Trophoblast cell (in vitro differentiated cells and primary cell): ENCODE results near the gene MAP3K19.

Experiments used
- DNase-seq, 2 donors: peaks; one replicate each; pipeline ENCODE4 v3.0.0-alpha.2; 2016
- H2AFZ ChIP-seq: 2 replicates; pipeline ENCODE4 v1.6.1; 2013; ENCODE audit warnings: low read length, moderate library complexity, mild to moderate bottlenecking; ENCODE audit not compliant: insufficient read depth, poor library complexity
- H2AK5ac ChIP-seq: 2 replicates; pipeline ENCODE4 v1.6.1; 2013; ENCODE audit warnings: mild to moderate bottlenecking, low read length
- H2BK120ac ChIP-seq: 2 replicates; pipeline ENCODE4 v1.6.1; 2013; ENCODE audit warnings: low read length, mild to moderate bottlenecking, moderate library complexity; ENCODE audit not compliant: insufficient read depth, poor library complexity
- H2BK12ac ChIP-seq: 2 replicates; pipeline ENCODE4 v1.6.1; 2013; ENCODE audit warnings: mild to moderate bottlenecking, low read length, moderate library complexity
- H2BK5ac ChIP-seq: 2 replicates; pipeline ENCODE4 v1.6.1; 2013; ENCODE audit warnings: low read length, low read depth, moderate library complexity, mild to moderate bottlenecking; ENCODE audit not compliant: poor library complexity
- H3K14ac ChIP-seq: 2 replicates; pipeline ENCODE4 v1.6.1; 2013; ENCODE audit warnings: mild to moderate bottlenecking, low read length
- H3K18ac ChIP-seq: 2 replicates; pipeline ENCODE4 v1.6.1; 2013; ENCODE audit warnings: mild to moderate bottlenecking, low read length
- H3K23ac ChIP-seq: 2 replicates; pipeline ENCODE4 v1.6.1; 2013; ENCODE audit warnings: low read length
- H3K27ac ChIP-seq: 2 replicates; pipeline ENCODE4 v1.5.1; 2013; ENCODE audit warnings: low read depth, mild to moderate bottlenecking, inconsistent platforms, low read length, moderate library complexity
- H3K27me3 ChIP-seq: 2 replicates; pipeline ENCODE4 v1.6.1; 2013; ENCODE audit warnings: inconsistent platforms, mild to moderate bottlenecking, low read length, moderate library complexity; ENCODE audit not compliant: insufficient read depth
- H3K36me3 ChIP-seq, 2 experiments: 1 replicate in 1 of 2; 2 replicates in 1 of 2; pipeline ENCODE4 v1.6.1; 2013; ENCODE audit warnings: low read length in 2 of 2, mild to moderate bottlenecking in 2 of 2, moderate library complexity in 1 of 2; ENCODE audit not compliant: insufficient read depth in 2 of 2, control insufficient read depth in 1 of 2
- H3K4ac ChIP-seq: 2 replicates; pipeline ENCODE4 v1.6.1; 2013; ENCODE audit warnings: low read depth, mild to moderate bottlenecking, low read length, moderate library complexity
- H3K4me1 ChIP-seq, 2 experiments: 1 replicate in 1 of 2; 2 replicates in 1 of 2; pipeline ENCODE4 v1.6.1; 2013; ENCODE audit warnings: low read length in 2 of 2, mild to moderate bottlenecking in 2 of 2, moderate library complexity in 1 of 2; ENCODE audit not compliant: insufficient read depth in 2 of 2, control insufficient read depth in 1 of 2
- H3K4me2 ChIP-seq: 2 replicates; pipeline ENCODE4 v1.6.1; 2013; ENCODE audit warnings: inconsistent platforms, mild to moderate bottlenecking, low read length, moderate library complexity
- H3K4me3 ChIP-seq: 2 replicates; pipeline ENCODE4 v1.5.1; 2013; ENCODE audit warnings: mild to moderate bottlenecking, low read depth, low read length, inconsistent platforms
- H3K79me1 ChIP-seq: one replicate; pipeline ENCODE4 v1.6.1; 2013; ENCODE audit warnings: low read length
- H3K79me2 ChIP-seq: 2 replicates; pipeline ENCODE4 v1.6.1; 2013; ENCODE audit warnings: low read length, mild to moderate bottlenecking; ENCODE audit not compliant: control insufficient read depth, insufficient read depth, poor library complexity
- H3K9ac ChIP-seq: 2 replicates; pipeline ENCODE4 v1.6.1; 2013; ENCODE audit warnings: mild to moderate bottlenecking, low read length
- H3K9me3 ChIP-seq: 2 replicates; pipeline ENCODE4 v1.6.1; 2013; ENCODE audit warnings: low read depth, mild to moderate bottlenecking, control low read depth, inconsistent platforms, low read length; ENCODE audit not compliant: insufficient read depth
- H4K12ac ChIP-seq: 2 replicates; pipeline ENCODE4 v1.6.1; 2013; ENCODE audit warnings: low read depth, mild to moderate bottlenecking, low read length, moderate library complexity
- H4K8ac ChIP-seq: 2 replicates; pipeline ENCODE4 v1.6.1; 2013; ENCODE audit warnings: low read depth, mild to moderate bottlenecking, low read length, moderate library complexity
- H4K91ac ChIP-seq: one replicate; pipeline ENCODE4 v1.6.1; 2013; ENCODE audit warnings: low read depth, mild to moderate bottlenecking, low read length, moderate library complexity
- WGBS: extraction: QIAGEN DNeasy Blood & Tissue Kit; methylation state at CpG from one replicate; pipeline ENCODE4 v1.1.7; 2013; ENCODE audit warnings: missing lambda C conversion rate; ENCODE audit not compliant: insufficient read length, insufficient coverage; ENCODE audit errors: extremely low coverage; 5-methylcytosine and 5-hydroxymethylcytosine counted together

Gene MAP3K19

DNA sequence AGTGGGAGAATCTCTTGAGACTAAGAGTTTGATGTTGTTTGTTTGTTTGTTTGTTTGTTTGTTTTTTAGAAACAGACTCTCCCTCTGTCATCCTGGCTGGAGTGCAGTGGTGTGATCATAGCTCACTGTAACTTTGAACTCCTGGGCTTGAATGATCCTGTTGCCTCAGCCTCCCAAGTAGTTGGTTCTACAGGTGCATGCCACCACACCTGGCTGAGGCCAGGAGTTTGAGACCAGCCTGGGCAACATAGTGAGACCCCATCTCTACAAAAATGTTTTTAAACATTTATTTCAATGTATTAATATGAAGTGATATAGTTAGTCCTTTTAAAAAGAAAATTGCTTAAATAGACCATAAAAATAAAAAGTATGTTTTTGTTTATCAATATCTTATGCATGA, 35.6 kb downstream of the MAP3K19 start:
- Histone ChIP-seq H3K4me3 (no peak overlapping the region), H3K9ac (no peak overlapping the region), H4K12ac (no peak overlapping the region), H3K79me2 (no peaks in the 10 kb centered on the region), H4K91ac (no peak overlapping the region), H2AFZ (no peak overlapping the region), H3K23ac (no peak overlapping the region), H3K14ac (no peak overlapping the region), H3K4ac (no peak overlapping the region), H2BK120ac (no peak overlapping the region), H3K9me3 (no peaks in the 10 kb centered on the region), H3K4me2 (no peak overlapping the region), H3K27me3 (no peaks in the 10 kb centered on the region), H3K79me1 (no peaks in the 10 kb centered on the region), H3K36me3 (no peaks in the 10 kb centered on the region), H4K8ac (no peak overlapping the region), H3K18ac (no peak overlapping the region), H2AK5ac (no peak overlapping the region), H3K27ac (no peak overlapping the region), H3K4me1 (no peaks in the 10 kb centered on the region), H2BK5ac (no peak overlapping the region), H2BK12ac (no peak overlapping the region)
- no peak for DNase-seq

DNA sequence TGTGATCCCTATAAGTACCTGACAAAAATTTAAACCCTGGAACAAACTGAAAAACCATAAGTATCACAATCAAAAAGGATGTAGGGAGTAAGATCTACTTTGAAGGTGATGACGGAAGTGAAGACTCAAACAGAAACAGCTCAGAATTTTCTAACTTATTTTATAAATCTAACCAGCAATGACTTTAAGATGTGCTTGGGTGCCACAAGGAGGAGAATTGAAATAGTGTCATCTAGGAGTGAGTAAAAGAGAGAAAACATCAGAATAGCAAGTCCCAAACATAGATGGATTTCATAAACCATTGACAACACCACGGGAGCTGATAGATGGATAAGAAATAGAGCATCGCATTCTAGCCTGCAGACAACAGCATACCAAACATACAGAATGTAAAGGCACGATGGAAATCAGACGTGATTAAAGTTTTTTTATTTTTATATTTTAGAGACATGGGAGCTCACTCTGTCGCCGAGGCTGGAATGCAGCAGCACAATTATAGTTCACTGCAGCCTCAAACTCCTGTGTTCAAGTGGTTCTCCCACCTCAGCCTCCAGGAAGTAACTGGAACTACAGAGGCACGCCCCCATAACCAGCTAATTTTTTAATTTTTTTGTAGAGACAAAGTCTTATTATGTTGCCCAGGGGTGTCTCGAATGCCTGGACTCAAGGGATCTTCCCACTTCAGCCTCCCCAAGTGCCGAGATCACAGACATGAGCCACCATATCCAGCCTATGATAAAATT, 36.9 kb downstream of the MAP3K19 start:
- Histone ChIP-seq H4K8ac (no peak overlapping the region), H3K14ac (no peak overlapping the region), H3K79me2 (no peaks in the 10 kb centered on the region), H3K27ac (no peak overlapping the region), H3K9ac (no peak overlapping the region), H2BK120ac (no peak overlapping the region), H2AK5ac (no peak overlapping the region), H3K9me3 (no peaks in the 10 kb centered on the region), H4K91ac (no peak overlapping the region), H3K4me1 (no peaks in the 10 kb centered on the region), H3K4me2 (no peak overlapping the region), H2BK12ac (no peak overlapping the region), H3K79me1 (no peaks in the 10 kb centered on the region), H3K27me3 (no peaks in the 10 kb centered on the region), H2BK5ac (no peak overlapping the region), H2AFZ (no peak overlapping the region), H3K4me3 (no peak overlapping the region), H4K12ac (no peak overlapping the region), H3K4ac (no peak overlapping the region), H3K36me3 (no peaks in the 10 kb centered on the region), H3K18ac (no peak overlapping the region), H3K23ac (no peak overlapping the region)
- DNase-seq, result peak in 1 of 2 donors; percentile 16
- WGBS, result no CpG with 5 or more reads among the region's 10 CpGs

DNA sequence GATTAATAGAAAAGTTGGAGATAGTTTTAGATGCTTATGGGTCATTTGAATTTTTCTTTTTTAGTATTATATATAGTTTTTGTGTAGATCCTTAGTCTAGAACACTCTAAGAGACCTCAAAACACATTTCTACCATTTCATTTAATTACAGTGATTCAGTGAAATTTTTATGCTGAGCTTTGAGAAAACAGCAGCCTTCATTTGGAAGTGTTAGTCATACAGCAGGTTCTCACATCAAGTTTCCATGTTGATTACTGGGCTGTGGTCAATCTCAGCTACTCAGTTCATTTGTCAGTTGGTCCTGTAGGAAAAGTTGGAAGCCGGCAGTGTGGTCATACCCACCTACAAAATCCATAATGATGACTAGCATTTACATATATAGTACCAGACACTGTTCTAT, 37.9 kb downstream of the MAP3K19 start:
- Histone ChIP-seq H3K4me2 (no peak overlapping the region), H3K4me1 (no peaks in the 10 kb centered on the region), H2AFZ (no peak overlapping the region), H2BK12ac (no peak overlapping the region), H4K91ac (no peak overlapping the region), H2AK5ac (no peak overlapping the region), H2BK120ac (no peak overlapping the region), H3K9me3 (no peaks in the 10 kb centered on the region), H3K27me3 (no peaks in the 10 kb centered on the region), H3K9ac (no peak overlapping the region), H3K4me3 (no peak overlapping the region), H3K79me2 (no peaks in the 10 kb centered on the region), H3K27ac (no peak overlapping the region), H3K36me3 (no peaks in the 10 kb centered on the region), H3K23ac (no peak overlapping the region), H4K12ac (no peak overlapping the region), H3K14ac (no peak overlapping the region), H3K4ac (no peak overlapping the region), H3K18ac (no peak overlapping the region), H2BK5ac (no peak overlapping the region), H4K8ac (no peak overlapping the region), H3K79me1 (no peaks in the 10 kb centered on the region)
- WGBS, result no CpG with 5 or more reads among the region's 1 CpG
- DNase-seq, result no peak

DNA sequence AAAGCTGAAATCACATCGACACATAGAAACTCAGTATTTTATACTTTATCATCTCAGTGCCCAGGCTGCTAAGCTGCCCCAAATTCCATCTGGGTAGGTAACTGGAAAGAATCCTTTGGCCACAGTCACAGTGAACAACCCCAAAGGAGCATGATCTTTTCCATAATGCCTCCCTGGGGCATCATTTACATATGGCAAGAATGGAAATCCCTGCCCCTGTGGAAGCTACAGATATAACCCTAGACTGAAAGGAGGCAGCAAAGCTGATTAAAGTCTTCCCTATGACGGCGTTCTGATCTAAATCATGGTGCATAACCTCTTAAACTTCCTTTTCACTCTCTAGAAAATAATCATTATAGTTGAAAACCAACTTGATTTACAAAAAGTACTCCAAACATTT, 41.5 kb downstream of the MAP3K19 start:
- no peak overlapping the region for H2BK5ac ChIP-seq
- no peak overlapping the region for H2BK12ac ChIP-seq
- no peak overlapping the region for H3K9ac ChIP-seq
- no peak overlapping the region for H3K18ac ChIP-seq
- H2BK120ac ChIP-seq, result no peak overlapping the region
- no peak overlapping the region for H3K4me3 ChIP-seq
- no peak overlapping the region for H3K23ac ChIP-seq
- no peak overlapping the region for H3K4ac ChIP-seq
- H3K4me1 ChIP-seq, result no peaks in the 10 kb centered on the region
- no peaks in the 10 kb centered on the region for H3K36me3 ChIP-seq
- H3K9me3 ChIP-seq, result no peaks in the 10 kb centered on the region
- no peak overlapping the region for H4K8ac ChIP-seq
- H4K12ac ChIP-seq, result no peak overlapping the region
- H3K79me2 ChIP-seq, result no peaks in the 10 kb centered on the region
- H2AK5ac ChIP-seq, result no peak overlapping the region
- H3K79me1 ChIP-seq, result no peaks in the 10 kb centered on the region
- H3K4me2 ChIP-seq, result no peak overlapping the region
- DNase-seq, result no peak
- no peak overlapping the region for H3K14ac ChIP-seq
- no peak overlapping the region for H3K27ac ChIP-seq
- WGBS, result no CpG with 5 or more reads among the region's 3 CpGs
- no peak overlapping the region for H4K91ac ChIP-seq
- H3K27me3 ChIP-seq, result no peaks in the 10 kb centered on the region
- H2AFZ ChIP-seq, result no peak overlapping the region
